GM12875 (cell line): ENCODE measurements around the gene DPH2.

Experiments
- H3K4me3 ChIP-seq: one replicate; pipeline ENCODE4 v1.5.1; 2011; ENCODE audit warnings: low read depth, low read length, control low read depth
- CTCF ChIP-seq: IDR thresholded peaks from 2 replicates; pipeline ENCODE4 v1.5.1; 2011; ENCODE audit warnings: low read depth, mild to moderate bottlenecking, control low read depth, inconsistent platforms, low read length, moderate library complexity, borderline replicate concordance; ENCODE audit not compliant: insufficient read depth

The DPH2 gene

DNA sequence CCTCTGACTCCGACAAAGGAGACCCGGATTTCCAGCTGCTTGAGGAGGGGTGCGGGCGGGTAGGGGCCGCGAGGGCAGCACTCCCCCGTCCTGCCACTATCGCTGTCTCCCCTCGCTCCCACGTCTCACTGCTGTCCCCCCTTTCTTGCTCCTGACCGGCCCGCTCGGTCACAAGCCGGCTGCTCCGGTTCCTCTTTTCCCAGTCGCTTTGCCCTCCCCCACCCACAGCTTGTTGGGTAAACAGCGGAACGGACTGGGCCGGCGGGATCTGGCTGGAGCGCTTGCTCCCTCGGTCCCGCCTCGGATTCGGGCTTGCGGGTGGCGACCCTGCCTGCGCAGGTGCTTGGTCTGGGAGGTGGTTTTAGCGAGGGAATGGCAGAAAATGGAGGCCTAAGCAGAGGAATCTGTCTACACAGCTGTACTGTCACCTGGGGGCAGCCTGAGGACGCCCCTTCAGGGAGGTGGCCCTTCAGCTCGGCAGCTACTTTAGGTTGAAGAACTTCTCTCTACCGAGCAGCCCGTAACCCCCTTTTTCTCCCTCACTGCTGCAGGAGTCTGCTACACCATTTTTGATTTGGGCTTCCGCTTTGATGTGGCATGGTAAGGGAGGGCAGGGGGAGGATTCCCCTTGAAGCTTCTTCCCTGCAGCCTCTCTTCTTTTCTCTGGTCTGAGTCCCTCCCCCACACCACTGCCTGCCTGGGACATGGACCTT, 5.6 kb downstream of the DPH2 start:
- 0 out of 2 replicates have a peak, but pooled peaks have one; percentile 0 for TF ChIP-seq CTCF
- H3K4me3 ChIP-seq: peak overlapping the region; percentile 96

DNA sequence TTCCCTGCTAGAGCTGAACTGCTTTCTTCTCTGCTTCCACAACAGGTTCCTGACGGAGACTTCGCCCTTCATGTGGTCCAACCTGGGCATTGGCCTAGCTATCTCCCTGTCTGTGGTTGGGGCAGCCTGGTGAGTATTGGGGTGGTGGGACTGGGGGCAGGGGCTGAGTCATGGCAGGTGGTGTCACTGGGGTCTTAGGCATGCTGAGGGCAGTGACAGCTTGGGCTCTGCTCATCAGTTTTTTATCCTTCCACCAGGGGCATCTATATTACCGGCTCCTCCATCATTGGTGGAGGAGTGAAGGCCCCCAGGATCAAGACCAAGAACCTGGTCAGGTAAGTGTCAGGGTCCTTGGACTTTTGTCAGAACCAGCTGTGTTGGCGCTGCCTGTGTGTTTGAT, 6.2 kb downstream of the DPH2 start:
- H3K4me3 ChIP-seq: peak overlapping the region; percentile 96
- no peak for TF ChIP-seq CTCF

GRCh38 chr1:43976890-43977289, 7.1 kb downstream of the DPH2 start:
- no peak for TF ChIP-seq CTCF
- no peak overlapping the region for H3K4me3 ChIP-seq

DNA sequence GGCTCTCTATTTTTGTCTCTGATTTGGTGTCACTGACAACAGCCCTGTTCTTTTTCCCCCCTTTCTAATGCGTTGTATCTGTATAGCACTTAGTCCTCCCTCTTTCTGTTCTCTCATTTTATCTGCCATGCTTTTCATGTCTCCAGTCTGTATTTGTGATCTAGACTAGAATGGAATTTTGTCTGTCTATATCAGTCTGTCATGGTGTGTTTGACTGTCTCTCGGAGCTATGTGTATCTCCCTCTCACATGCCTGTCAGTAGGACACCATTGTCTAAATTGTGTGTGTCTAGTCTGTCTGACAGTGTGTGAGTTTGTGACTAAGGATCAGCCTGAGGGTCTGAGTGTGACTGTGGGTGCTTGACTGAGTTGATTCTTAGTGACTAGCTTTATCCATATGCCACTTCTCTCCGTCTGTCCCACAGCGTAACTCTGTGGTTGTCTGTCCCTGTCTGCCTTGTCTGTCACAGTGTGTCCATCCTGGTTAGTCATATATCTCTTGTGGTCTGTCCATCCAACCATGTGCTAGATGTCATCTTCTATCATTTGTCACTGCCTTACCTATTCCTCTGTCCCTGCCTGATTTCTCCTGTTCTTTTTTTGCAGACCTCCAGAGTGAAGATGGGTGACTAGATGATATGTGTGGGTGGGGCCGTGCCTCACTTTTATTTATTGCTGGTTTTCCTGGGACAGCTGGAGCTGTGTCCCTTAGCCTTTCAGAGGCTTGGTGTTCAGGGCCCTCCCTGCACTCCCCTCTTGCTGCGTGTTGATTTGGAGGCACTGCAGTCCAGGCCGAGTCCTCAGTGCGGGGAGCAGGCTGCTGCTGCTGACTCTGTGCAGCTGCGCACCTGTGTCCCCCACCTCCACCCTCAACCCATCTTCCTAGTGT, 7.8 kb downstream of the DPH2 start:
- no peak for TF ChIP-seq CTCF
- no peak overlapping the region for H3K4me3 ChIP-seq

DNA sequence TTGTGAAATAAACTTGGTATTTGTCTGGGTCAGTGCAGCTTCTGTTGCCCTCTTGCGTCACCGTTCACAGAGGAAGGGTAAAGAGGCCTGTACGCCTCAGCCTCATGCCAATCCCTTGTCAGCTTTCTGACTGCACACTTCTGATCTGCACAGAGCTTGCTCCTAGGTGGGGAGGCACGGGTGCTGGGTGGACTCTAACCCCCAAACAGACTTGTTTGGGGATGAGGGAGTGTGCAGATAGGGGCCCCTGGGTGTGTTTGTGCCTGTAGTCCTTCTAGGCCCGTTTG, 8.4 kb downstream of the DPH2 start:
- TF ChIP-seq CTCF: no peak

DNA sequence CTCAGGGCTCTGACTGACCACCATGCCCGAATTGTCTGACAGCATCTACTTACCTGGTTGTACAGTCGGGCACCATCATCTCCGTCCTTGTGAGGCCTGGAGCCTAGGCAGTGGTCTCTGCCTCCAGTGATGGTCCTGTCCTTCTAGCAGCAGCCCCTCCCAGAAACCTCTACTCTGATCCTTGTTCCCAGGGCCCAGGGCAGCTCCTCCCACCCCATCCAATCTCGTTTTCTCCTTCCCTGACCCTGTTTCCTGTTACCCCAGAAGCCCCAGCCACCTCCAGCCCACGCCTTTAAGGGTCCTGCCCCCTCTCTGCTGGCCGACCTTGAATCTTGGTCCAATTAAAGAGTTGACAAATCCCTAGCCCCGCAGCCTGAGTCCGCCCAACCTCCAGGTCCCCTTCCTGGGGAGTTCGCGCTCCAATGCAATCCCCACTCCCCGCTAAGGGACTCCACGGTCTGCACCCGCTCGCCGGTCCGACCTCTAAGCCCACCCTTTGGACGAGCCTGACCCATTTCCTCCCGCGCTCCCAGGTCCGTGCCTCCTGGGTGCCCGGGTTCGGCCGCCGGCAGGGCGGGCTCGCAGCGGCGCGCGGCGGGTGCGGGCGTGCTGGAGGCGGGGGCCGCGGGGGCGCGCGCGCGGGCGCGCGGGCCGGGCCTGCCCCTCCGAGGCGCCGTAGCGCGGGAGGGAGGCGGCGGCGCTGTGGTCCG, 8.9 kb downstream of the DPH2 start, which contains the start of gene B4GALT2:
Gene B4GALT2 (plus strand): TSS at position 660 of the 710 bp plus-strand sequence. CDS start 1,951 bp downstream, outside the sequence.
- no peak for TF ChIP-seq CTCF
- H3K4me3 ChIP-seq: peak within 1 kb of the TSS; percentile 73

More for the DNA sequence above, 8.4 kb downstream of the DPH2 start:
- H3K4me3 ChIP-seq: no peak overlapping the region
